Colon (tissue), 2 donors: ENCODE data around the gene TLE4.

ENCODE experiments used
- FAIRE-seq: peaks from 2 replicates; lab custom pipeline; 2012; peaks lifted over from hg19 to GRCh38; lab: Jason Lieb, UNC
- donor health status: control.
- donor health status: control.

TLE4 gene

GRCh38 chr9:79572032-79572607, 355 bp downstream of the TLE4 start:
- FAIRE-seq: no peak

DNA sequence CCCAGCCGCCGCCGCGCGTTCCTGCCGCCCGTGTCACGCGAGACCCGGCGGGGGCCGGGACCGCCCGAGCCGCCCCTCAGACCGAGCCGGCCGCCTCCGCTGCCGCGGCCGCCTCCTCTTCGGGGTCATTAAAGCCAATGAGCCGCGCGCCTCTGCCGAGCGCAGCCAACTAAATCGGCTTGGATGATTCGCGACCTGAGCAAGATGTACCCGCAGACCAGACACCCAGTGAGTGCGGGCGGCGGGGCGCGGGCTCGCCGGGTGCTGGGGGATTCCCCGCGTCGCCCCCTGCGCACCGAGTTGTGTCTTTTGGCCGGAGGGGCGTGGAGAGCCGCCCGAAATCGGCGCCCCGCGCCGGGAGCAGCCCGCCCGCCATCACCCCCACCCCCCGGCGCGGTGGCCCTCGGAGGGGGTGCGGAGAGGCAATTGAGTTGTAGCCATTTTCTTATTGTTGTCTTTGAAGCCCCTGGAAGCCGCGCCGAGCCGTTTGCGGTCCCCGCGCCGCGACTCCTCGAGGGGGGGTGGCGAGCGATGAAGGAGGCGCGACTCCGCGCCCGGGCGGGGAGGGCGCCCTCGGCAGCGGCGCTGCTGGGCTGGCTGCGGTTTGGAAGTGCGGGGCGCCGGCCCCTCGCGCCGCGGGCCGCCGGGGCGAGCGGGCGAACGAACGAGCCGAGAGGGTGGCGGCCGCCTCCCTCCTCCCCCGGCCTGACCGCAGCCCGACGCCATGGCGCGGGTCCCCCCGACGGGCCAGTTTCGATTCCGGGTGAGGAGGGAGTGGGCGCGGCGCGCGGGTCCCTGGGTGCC, 1.0 kb downstream of the TLE4 start:
- FAIRE-seq: no peak

GRCh38 chr9:79573412-79573923, 1.7 kb downstream of the TLE4 start:
- FAIRE-seq: no peak

- peak; percentile 5 for FAIRE-seq
Measured at GRCh38 chr9:79574136-79574535, 2.4 kb downstream of the TLE4 start.

DNA sequence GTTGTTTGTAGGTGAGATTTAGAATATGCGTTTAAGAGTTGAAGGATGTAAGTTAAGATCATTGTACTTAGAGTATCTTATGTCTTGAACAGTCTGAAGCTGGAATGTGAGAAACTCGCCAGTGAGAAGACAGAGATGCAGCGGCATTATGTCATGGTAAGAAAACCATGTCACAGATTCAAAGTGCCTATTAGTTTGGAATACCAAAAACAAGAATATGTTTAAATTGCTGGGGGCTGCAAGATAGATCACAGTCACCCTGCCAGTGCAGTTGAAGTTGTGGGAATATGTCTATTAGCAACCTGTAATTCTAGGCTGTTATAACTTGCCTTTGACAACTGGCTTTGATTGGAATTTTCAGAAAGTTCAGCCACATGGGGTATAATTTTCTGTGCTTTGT, 3.0 kb downstream of the TLE4 start:
- FAIRE-seq: no peak

DNA sequence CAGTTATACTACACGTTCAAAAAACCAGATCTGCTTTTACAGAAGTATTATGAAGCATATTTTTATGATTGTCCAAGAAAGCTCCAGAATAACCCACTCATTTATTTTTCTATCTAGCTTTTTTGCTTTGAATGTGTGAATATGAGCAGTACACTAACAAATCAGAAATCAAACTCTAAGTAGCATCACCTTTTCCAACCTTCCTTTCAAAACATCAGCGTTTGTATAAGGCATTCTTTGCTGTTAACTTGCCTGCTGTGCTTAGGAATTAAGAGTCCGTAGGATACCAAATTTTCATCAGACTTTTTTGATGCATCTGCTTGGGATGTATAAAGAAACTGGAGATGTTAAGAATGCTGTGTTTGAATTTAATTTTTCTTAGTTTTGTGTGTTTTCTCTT, 3.8 kb downstream of the TLE4 start:
- FAIRE-seq: no peak

GRCh38 chr9:79577969-79578723, 6.4 kb downstream of the TLE4 start:
- FAIRE-seq: no peak

DNA sequence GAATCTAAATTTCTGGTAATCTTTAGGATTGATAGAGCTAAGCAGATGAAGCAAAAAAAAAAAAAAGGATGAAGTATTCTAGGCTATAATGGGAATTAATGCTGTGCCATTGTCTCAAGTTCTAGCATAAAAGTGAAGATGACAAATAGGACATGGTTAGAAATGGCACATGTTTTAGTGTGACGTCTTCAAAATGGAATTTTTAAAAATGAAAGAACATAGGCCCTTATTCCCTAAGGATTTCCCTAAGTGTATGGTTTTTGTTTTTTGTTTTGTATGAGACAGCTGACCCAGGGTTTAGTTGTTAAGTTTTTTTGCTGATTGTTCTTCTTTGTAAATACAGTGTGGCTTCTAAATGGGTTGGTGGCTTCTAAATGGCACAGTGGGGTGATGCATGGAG, 7.1 kb downstream of the TLE4 start:
- FAIRE-seq: no peak

DNA sequence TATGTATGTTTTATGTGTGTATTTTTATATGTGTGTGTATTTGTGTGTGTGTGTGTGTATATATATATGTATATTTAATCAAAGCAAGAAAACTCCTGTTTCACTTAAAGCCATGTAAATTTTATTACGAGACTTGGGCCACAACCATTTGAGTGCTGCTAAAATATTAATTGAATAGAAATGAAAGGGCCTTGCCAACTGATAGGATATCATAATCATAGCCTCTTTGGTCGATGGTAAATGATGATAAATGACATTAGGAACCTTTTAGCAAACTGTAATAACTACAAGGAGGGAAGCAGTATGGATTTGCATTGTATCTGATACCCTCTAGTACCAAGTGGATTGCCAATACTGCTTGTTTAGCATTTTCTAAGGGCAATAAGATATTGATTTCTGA, 7.9 kb downstream of the TLE4 start:
- FAIRE-seq: no peak

GRCh38 chr9:79580055-79580454, 8.3 kb downstream of the TLE4 start:
- no peak for FAIRE-seq

DNA sequence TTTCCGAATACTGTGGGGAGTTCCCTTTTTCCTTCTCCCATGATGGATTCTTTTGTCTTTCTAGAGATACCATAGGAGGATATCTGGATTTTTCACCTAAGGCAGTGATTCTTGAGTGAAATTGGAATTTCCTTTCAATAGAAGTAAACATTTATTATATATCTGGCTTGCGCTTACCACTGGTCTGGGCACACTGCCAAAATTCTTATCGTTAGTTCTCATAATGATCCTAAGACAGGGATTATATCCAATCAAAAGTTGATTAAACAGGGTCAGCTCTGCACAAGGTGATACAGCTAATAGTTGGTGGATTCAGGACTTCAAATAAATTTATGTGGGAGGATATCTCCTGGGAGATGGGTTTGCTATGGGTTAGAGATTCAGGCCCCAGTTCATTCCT, 9.6 kb downstream of the TLE4 start:
- FAIRE-seq: no peak

GRCh38 chr9:79581794-79582193, 10.0 kb downstream of the TLE4 start:
- no peak for FAIRE-seq

DNA sequence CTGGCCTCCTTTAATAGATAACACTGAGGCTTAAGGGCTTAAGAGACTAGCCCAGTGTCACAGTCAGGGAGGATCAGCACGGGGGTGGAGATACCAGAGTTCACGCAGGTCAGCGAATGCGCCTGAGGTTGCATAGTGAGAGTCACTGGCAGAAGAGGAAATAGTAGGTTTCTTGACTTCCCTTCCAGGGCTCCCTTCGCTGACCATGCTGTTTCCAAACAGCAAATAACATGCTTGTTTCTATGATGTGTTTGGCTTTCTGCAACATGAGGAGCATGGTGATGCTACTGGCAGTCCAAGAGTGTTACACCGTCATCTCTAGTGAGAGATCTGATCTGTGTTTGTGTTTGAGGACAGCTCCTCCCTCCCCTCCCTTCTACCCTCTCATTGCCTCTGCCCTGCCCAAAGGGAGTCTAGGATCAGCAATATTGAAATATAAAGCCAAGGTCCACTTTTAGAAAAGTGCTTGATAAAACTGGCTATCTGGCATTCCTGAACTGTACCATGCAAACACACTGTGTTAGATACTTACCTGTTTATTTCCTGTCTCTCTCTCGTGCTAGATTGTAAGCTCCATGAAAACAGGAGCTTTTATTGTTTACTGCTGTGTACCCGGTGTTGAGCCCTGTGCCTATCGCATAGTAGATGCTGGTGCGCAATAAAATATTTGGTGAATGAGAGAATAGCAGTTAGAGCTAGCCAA, 12.3 kb downstream of the TLE4 start:
- no peak for FAIRE-seq

GRCh38 chr9:79584655-79584982, 12.9 kb downstream of the TLE4 start:
- FAIRE-seq: no peak

DNA sequence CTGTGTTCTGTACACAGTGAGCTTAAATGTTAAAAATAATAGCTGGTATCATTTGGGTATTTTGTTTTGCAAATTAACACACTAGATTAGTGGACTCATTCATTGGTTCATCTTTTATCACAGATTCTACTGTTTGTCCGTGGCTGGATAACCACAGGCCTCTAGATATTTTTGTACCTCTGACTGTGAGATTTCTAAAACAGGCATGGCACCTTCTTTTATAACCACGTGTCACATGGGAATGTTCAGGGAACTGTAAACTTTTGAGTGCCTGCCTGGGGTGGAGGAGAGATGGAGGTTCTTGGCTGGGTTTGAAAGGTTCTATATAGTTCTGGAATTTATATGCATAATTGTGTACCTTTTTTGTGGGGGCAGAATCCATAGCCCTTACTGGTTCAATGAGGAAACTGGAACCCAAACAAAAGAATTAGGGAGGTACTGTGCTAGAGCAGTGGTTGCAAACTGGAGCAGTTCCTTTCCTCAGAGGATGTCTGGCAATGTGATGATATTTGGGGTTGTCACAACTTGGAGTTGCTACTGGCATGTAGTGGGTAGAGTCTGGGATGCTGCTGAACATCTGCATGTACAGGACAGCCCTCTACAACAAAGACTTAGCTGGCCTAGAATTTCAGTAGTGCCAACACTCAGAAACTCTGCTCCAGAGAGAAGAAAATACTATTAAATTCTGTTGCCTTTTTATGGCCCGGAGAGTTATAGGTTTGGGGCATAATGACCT, 16.9 kb downstream of the TLE4 start:
- no peak for FAIRE-seq

- FAIRE-seq: no peak
Measured at GRCh38 chr9:79591458-79591857, 19.7 kb downstream of the TLE4 start.

DNA sequence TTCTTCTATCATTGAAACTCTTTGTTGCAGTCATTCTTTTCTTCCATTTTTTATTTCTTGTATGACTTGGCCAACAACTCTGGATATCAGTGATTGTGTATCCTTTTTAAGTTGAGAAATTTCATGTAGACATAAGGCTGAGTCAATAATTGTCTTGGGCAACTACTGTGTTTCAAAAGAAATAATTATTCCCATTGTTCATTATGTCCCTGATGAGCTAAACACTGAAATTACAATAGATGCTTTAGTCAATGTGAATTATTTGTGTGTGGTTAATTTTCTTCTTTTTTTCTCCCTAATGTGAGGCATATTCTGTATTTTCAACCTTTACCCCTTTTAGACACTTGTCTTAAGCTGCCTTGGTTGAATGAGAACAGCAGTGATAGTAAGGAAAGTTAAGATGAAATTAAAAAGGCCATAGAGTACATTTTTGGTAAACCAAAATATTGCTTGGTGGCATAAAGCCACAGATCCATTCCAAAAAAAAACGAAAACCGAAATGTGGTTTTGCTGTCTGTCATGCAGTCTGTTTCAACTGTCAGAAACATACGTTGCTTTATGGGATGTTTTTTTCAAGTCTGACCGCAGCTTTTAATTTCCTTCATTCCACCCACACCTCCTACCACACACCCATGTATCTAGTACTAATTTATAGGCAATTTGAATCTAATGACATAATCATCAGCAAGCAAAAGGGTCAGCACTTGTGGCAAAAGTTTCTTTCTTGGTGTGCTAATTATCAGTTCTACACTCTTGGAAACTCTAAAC, 21.1 kb downstream of the TLE4 start:
- no peak for FAIRE-seq

DNA sequence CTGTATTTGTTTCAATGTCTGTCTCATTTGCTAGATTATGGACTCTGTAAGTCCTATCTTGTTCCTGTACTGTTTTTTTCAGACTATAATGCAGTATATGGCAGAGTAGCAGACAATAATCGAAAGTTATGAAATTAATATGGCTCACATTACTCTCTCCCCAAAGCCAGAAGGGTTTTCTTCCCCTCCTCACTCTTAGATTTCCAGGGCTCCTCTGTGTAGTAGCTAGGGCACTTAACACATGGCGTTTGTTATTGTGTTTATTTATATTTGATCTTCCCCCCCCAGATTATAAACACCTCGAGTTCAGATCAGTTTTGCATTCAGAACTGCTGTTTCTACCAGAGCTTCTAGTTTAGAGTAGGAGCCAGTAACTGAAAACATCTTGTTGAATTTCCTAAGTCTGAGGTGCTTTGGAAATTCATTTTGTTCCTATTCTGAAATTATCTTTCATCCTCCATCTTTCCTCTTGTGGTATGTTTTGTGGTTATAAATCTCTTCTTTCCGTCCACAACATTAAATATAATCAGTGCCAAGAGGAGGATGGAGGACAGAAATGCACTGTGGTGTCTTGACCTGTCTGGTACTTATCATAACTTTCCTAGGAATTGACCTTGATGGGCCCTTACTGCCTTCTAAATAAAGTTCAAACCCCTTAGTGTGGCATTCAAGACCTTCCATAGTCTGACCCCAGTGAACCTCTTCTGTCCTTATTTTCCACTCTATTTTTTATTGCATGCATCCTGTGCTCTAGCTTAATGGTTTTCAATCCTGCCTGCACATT, 27.0 kb downstream of the TLE4 start:
- no peak for FAIRE-seq

DNA sequence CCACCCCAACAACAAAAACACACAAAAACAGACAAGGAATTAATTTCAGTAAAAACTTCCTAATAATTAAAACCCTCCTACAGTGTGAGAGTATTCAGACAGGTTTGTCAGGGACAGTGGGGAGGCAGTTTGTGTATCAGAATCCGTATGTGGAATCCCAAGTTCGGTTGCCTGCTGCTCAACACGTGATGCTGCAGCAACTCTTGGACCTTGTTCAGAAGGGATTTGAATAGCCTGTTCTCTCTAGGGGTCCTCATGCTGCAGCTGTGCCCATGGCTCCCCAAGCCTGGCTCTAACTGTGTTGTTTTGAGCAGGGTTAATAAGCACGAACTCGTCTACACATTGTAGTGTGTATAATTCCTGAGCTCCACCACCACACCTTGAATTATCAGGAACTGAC, 28.7 kb downstream of the TLE4 start:
- no peak for FAIRE-seq

GRCh38 chr9:79603222-79603920, 31.6 kb downstream of the TLE4 start:
- FAIRE-seq: no peak
